ENCODE data around the gene MAST4.
A peak's percentile ranks its signal among the peaks of the same experiment; 100 is the strongest.
"Not testable (repeated sequence)": the region's sequence is repeated elsewhere in the genome, so short reads cannot be mapped to it uniquely, and the experiment has no call there.

MAST4 gene

DNA sequence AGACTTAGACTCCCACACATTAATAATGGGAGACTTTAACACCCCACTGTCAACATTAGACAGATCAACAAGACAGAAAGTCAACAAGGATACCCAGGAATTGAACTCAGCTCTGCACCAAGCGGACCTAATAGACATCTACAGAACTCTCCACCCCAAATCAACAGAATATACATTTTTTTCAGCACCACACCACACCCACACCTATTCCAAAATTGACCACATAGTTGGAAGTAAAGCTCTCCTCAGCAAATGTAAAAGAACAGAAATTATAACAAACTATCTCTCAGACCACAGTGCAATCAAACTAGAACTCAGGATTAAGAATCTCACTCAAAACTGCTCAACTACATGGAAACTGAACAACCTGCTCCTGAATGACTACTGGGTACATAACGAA, 156.5 kb downstream of the MAST4 start:
- DNase-seq = not testable (repeated sequence)

GRCh38 chr5:66757219-66757833, 161.1 kb downstream of the MAST4 start:
- peak; percentile 60 for DNase-seq

DNA sequence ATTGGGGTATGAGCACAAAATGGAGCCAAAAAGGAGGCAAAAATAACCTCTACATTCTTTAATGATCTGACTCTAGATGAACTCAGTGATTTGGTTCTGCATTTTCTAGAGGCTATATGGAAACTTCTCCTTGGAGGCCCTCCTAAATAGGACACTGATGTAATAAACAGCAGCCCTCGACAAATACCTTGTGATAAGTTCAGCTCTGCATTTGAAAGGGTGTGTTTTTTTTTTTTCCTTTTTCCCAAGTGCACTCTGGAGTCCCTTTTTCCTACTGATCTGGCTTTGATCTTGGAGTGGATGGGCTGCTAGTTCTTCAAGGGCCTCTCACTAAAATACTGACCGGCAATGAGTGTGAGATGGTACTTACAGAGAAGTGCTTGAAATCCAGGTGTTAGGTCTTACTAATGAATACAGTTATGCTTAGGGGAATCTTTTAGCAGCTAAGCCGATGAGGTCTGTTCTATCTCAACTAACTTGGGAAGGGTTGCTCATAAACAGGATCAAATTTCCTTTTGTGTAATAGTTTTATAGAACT, 161.7 kb downstream of the MAST4 start:
- DNase-seq = no peak

DNA sequence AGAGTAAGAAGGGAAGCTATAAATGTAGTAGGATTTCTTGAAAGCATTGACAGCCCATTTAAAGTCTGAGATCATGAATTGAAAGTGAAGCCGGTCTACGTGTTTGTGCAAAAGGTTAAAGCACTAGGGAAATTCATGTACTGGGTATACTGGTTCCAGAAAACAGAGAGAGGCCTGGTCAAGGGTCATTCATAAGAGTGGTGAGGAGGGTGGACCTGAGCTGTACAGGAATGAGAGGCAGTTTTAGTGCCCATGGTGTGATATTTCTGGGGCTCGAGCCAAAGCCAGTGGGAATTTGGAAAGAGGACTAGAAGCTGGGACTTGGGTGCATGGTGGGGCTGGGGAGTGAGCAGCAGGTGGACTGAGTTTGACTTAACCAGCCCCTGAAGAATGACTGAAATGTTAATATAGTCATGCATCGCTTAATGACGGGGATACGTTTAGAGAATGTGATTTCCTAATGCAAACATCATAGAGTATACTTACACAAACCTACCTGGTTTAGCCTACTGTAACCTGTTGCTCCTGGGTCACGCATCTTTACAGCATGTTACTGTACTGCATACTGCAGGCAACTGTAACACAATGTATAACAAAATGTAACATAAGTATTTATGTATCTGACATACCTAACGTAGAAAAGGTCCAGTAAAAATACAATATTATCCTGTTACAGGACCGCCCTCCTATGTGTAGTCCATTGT, 173.0 kb downstream of the MAST4 start:
- no peak for DNase-seq

GRCh38 chr5:66769839-66770617, 173.8 kb downstream of the MAST4 start:
- peak; percentile 86 for DNase-seq

GRCh38 chr5:66777868-66778267, 181.7 kb downstream of the MAST4 start:
- no peak for DNase-seq

DNA sequence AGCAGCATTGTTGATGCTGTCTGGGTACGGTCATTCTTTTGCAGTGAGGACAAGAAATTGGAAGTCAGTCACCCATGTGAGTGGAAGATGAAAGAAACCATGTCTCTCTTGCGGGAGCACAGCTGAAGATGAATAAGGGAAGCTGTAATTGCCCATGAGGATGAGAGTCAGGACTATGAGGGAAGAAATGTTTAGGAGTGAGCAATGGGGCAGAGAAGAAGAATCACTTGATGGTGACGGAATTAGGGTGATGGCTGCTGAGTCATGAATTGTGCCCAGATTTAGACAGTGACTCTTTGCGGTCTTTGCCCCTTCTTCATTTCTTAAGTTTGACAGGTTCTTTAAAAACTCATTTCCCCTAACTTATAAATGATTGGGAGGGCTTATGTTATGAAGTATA, 183.3 kb downstream of the MAST4 start:
- DNase-seq = no peak

GRCh38 chr5:66788556-66788955, 192.4 kb downstream of the MAST4 start:
- no peak for DNase-seq

GRCh38 chr5:66789434-66789833, 193.2 kb downstream of the MAST4 start:
- DNase-seq = no peak

DNA sequence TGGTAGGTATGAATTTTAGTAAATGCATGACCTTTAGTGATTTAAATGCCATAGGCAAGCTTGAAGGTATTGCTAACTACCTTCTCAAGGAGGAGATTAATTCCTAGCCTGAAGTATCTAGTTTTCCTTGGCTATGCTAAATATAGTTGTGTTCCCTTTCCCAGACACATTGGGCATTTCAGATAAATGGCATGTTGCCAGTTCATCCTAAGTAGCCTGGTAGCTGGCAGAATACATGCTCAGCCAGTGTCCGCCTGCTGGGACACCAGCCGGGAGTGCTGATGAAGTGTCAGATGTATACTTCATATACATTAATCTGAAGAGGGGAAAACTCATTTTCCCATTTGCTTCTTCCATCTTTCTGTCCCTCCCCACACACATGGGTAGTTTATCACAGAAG, 196.9 kb downstream of the MAST4 start:
- DNase-seq = no peak

GRCh38 chr5:66795682-66796081, 199.5 kb downstream of the MAST4 start:
- peak; percentile 84 for DNase-seq

- peak; percentile 66 for DNase-seq
Observed at GRCh38 chr5:66796305-66797292, 200.4 kb downstream of the MAST4 start.

DNA sequence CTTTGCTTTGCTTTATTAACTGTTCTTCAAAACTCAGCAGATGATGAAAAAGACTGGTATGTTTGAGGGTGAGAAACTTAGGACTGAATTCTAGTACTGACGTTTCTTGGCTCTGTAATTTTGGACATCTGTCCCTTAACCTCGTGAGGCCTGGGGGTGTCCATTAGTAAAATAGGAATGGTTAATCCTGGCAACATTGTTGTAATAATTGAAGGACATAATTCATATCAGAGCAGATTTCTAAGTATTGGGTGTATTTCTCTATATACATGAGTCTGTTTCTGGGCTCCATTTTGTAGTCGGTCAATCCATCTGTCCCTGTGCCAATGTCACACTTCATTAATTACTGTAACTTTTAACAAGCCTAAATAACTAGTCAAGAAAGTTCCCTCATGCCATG, 206.7 kb downstream of the MAST4 start:
- DNase-seq = no peak

- DNase-seq = no peak
Observed at GRCh38 chr5:66805514-66806430, 209.6 kb downstream of the MAST4 start.

DNA sequence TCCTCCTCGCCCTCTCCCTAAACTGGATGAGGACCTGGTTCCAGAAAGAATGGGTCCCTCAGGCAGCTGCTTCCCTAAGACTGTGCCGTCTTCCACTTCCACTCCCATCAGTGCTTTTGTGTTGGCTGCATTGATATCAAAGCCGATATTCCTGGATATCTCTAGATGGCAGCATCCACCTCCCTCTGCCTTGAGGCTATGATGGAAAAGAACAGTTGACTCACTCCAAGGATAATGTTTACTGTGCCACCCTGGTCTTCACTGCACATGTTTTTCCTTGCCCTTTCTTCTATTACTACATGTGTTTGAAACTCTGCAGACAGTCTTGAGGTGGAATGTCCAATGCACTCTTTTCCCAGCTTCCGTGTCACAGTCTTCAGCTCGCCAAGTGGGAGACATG, 211.6 kb downstream of the MAST4 start:
- DNase-seq = peak; percentile 44

DNA sequence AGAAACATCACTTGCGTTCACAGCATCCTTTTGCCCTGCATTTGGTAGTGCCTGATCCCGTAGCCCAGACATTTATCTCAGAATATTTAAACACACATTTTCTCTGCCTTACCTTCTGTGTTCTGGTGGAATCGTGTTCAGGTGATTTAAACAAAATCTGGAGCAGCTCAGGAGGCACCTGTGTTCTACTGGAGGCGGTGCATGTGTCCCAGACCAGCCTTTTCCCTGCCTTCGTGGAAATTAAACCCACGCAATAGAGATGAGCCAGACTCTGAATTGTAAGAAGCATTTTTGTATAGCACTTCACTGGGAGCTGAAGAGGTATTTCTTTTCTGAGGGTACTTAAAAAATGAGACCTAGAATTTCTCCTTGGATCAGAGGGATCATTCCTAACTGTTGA, 212.5 kb downstream of the MAST4 start:
- no peak for DNase-seq

DNA sequence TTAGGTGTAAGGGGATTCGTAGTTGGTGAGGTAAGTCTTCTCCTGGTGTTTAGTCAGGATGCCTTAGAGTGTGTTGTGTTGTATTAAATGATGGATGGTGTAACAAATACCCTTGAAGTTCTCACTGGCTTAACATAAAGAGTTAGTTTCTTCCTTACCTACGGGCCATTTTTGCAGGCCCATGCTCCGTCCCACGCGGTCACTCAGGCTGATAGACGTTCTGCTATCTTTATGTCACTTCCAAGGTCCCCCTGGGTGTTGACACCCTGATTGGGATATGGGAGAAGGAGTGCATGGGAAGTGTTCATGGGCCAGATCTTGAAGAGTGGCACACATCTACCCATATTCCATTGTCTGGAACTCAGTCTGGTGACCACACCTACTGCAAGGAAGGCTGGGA, 214.0 kb downstream of the MAST4 start:
- no peak for DNase-seq

DNA sequence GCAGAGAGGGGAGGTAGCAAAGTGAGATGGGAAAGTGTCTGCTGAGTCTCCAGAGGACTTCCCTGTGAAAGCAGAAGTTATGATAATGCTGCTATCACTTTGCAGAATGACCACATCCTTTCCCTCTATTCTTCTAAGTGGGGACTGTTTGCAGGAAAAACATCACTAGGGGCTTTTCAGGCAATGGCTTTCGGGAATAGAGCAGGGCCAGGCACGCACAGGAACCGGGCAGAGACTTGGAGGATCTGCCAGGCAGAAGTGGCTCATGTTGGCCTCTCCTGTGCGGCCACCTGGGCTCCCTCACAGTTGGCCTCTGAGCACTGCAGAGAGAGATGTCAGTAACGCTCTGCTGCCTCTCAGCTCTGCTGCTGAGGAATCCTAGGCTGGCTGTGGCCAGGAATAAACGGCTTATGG, 214.7 kb downstream of the MAST4 start:
- peak; percentile 67 for DNase-seq

GRCh38 chr5:66812291-66812690, 216.1 kb downstream of the MAST4 start:
- DNase-seq = no peak

DNA sequence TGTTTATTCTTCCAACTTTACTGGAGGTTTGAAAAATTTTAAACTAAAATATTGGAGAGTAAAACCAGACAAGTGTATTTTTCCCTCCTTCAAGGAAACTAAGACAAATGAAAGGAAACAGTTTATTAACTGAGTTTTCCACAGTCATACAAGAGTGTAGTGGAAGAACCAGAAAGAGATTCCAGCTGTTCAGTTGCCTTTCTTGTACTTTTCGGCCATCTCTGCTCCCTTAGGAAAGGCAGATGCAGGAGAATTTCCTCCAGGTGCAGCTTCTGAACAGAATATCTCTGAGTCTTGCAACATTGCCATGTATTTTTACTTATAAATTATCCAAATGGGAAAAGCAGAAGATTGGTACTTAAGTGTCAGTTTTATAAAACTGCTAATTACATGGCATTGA, 217.1 kb downstream of the MAST4 start:
- no peak for DNase-seq
